ENCODE measurements around the gene ETV6.

The ETV6 gene

DNA sequence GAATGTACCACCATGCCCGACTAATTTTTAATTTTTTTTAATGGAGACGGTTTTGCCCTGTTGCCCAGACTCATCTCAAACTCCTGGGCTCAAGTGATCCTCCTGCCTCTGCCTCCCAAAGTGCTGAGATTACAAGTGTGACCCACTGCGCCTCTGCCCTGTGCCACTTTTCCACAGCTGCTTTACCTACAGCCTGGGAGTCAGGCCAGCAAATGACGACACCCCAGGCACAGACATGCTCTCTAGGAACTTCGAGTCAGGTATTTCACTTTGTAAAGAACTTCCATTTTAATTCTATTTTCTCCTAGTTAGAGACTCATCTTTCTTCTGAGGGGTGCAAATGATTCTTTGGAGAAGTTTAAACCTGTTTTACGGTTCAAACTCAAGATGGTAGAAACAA lies 89.0 kb downstream of the ETV6 start:
- no peak for DNase-seq (ENCODE audit: low read depth in 2 of 3, low spot score in 2 of 3)

DNA sequence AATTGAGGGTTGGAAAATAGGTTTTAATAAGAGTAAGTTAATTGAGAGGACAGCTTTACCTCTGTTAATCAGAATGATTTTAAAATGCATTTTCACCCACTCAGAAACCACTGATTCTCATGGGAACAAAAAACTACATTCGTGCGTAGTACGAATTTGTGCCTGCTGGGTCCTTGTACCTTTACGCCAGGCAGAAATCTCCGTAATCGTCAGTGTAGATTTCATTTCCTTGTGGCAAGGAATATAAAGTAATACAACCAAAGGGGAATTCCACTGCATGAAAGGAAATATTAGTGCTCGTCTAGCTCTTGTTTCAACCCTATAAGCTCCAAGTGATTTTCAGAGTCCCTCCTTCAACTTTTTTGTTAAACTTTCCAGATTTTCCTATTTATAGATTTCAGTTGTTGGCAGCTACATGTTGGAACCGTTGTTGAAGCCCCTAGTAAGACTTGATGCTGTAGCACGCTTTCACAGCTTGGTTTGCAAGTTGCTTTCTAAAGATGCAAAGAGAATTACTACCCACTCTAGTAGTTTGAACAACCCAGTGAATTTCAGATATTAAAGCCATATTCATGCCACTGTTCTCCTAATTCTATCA lies 90.6 kb downstream of the ETV6 start:
- no peak for DNase-seq (ENCODE audit: low read depth in 2 of 3, low spot score in 2 of 3)

DNA sequence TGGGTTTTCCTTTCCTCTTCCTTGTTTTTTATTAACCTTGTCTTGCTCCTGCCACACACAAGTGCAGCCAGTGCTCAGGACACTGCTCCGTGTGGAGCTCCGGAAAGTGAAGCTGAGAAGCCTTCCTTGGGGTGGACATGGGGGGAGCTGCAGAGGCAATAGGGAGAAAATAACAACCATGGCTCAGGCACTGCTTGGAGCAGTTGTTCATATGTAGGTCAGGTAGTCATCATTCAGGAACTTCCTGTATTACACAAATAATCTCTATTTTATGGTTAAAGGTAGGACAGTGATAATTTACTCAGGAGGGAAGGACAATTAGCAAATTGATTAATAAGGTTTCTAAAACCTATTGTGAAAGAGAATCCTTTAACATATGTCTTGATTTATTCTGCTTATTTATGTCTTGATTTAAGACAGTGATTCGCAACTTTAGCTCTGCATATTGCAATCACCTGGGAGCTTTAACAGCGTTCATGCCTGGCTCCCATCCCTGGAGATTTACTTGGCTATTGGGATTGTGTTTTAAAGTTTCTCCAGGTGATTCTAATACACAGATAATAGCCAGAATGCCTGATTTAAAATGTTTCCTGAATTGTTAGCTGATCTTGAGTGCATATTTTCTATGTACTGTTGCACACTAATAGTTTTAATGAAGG lies 92.1 kb downstream of the ETV6 start:
- DNase-seq (ENCODE audit: low read depth in 2 of 3, low spot score in 2 of 3), result no peak

DNA sequence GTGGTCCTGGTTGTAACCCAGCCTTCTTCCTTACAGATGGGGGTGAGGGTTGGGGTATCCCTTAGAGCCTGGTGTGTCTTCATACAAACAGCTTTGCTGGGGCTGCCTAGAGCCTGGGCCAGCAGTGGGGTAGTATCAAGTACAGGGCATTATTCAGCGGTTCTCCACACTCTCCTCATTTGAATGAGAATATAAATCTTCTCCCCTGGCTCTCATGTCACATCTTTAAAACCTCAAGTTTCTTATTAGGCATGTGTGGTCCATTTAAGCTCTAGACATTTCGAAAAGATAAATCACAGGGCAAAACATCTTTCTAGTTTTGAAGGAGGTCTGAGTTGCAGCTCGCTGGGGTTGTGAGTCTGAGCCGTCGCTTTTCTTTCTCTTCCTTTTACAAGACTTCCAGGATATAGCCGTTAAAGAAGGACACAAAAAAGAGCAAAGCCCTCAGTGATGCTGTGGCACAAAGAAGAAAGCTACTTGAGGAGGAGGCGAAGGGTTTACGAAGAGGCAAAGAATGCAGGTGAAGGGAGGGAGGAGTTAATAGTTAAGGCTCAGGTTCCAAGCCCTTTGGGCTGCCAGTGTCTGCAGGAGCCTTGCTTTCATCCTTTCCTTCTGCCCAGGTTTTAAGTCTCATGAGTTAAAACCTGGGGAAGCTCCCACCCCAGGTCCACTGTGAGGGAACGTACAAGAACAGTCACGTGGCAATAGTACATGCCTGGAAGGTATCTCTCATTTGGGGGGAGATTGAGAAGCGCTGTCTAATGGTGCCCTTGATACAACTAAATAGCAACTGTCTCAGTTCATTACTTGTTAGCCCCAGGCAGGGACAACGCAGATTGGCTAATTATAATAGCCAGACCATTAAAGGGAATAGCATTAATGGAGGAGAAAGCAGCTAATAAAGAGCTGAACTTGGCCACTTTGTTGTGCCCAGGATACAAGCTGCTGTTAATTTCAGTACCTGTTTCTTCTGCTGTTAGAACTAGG lies 94.2 kb downstream of the ETV6 start:
- DNase-seq (ENCODE audit: low read depth in 2 of 3, low spot score in 2 of 3), result no peak

DNA sequence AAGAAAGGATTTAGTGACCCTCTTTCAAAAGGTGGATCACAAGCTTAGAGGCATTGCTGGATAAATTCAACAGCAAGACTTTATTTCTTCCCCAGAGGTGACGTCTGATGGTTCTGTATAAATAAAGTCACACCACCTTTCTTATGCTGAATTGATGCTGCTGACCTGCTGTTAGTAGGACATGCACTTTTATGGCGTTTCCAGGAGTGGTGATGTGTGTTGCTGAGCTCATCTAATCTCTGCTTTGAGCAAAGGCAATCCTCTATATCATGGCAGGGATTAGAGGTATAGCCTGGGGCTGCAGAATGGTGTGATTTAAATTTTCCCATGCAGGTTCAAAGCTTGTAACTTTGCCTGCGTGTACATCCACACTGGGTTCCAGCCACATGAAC lies 94.9 kb downstream of the ETV6 start:
- DNase-seq (ENCODE audit: low read depth in 2 of 3, low spot score in 2 of 3), result no peak

DNA sequence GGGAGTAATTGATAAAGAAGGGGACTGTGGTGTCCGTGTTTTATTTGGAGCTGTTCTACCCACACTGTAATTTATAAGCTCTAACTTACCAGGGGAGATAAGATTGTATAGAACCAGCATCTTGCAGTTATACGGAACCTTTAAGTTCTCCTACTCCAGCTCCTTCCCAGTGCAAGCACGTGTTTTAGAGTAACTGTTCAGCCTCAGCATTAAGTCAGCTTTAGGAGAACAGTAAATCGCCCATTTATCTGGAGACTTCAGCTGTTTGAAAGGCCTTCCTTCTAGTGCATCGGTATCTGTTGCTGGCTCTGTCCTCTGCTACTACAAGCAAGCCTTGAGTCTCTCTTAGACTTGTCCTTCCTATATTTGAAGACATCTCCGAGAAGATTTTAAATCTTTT lies 95.6 kb downstream of the ETV6 start:
- DNase-seq (ENCODE audit: low read depth in 2 of 3, low spot score in 2 of 3), result no peak

DNA sequence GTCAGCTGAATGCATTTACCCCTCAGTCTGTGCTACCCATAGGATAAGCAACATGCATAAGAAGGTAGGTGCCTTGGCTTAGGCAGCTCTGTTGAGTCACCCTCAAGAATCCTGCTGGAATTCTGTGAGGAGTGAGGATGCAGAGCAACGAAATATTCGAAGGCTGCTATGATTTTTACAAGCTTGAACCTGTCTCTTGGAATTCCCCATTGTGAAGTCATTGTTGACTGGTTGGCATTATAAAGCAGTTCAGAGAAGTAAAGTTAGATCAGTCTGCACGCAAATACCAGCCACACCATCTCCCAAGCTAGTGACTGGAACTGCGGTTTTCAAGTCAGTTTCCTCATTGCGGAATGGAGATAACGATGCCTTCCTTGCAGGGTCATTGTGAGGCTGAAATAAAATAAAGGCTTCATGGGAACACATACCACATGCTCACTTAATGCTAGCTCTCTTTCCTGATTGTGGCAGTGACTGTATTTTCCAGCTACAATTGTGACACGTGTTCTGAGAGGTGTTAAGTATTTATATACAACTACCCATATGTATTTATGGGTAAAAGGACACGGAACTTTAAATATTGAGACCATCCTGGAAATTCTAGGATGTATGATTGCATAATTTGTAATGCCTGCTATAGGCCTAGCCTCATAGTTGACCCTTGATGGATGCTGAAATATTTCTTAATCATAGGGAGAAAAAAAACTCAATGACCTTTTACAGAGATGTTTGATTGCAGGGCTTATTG lies 96.7 kb downstream of the ETV6 start:
- DNase-seq (ENCODE audit: low read depth in 2 of 3, low spot score in 2 of 3), result no peak

DNA sequence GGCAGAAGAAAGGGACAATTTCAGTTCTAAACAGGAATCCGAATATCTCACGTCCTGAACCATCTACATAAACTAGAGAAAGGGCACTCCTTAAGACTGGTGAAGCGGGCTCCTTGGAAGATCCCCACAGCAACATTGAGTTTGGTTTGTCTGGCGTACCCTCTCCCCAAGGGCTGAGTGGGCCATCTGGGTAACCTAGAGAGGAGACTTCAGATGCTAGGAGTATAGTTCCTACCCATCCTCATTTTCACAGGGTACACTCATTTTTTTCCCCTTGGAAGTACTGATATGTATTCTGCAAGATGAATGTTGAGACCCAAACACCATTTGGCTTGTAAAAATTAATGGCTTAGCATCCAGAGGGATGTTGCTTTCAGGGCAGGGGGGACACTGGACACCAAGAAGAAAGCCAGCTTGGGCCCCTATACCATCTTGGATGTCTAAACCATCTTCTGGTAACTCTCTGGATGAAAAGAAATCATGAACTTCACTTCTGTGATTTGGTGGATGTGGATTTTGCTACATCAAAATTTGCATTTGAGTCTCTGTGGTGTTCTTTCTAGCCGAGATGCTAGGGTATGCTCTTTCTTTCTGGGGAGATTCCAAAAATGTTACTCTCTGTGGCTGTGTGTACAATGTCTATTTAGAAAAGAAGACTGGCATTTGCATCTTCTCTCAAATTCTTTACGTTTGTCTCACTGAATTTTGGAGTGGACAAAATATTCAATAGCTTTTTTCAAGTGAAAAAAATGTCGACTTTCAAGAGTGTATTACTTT lies 97.7 kb downstream of the ETV6 start:
- DNase-seq (ENCODE audit: low read depth in 2 of 3, low spot score in 2 of 3), result no peak

DNA sequence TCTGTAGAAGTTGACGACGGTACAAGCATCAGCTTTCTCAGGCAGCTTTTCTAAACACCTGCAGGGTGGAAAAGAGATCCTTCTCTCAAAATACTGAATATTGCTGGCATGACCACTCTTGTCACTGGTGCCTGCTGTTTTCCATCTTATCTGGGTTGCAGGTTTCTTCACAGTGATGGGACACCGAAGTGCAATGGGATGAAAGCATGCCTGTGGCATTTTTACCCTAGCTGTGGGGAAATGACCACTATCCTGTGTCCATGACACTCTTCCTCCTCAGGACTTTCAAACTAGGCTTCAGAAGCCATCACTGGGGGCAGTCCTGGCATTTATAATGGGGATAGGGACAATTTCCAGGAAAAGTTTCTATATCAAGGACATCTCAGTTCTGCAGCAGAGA lies 98.5 kb downstream of the ETV6 start:
- DNase-seq (ENCODE audit: low read depth in 2 of 3, low spot score in 2 of 3), result no peak

DNA sequence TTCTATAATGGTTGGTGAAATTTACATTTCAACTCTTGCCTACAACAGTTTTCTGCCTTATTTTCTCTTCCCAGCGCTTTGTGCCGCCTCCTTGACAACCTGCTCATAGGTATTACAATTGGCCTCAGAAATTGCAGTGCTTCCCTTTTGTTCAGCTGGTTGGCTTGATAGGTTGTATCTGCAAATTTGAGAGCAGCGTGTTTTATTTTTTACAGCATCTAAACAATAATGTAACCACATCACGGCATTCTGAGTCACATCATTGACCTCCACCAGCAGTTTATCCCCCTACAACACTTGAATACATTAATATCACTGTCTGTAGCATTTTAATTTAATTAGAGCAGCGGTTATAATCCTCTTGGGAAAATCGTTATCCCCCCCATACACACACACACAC lies 99.4 kb downstream of the ETV6 start:
- no peak for DNase-seq (ENCODE audit: low read depth in 2 of 3, low spot score in 2 of 3)

DNA sequence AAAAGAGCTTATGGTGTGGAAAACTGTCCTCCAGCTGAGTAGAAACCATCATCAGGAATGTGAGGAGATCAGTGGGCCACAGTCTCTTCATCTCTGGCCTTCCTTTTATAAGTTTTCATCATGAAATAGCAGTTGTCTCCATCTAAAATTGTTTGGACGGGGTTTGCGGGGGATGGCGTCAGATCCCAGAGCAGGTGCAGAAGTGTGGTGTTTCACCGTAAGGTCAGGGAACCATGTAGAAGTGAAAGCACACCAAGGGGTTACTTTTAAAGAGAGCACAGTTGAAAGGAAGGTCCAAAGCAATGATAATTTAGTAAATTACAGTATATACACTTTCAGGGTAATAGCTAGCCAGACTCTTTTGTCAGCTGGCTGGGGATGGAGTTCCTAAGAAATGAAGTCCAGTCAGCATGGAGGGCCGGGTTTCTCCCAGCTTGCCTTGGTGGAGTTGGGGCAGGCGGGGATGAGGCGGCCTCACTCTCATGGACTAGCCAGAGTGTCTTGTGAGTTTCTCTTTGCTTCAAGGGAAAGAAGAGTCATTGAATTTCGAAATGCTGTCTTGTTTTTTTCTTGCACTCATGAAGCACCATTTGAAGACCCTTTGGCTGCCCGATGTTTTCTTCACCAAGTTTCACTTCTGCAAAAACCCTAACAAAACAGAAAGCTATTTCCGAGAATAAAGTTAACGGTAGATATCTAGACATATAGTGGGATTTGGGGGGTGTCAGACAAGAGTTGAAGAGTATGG lies 100.6 kb downstream of the ETV6 start:
- DNase-seq (ENCODE audit: low read depth in 2 of 3, low spot score in 2 of 3), result no peak

DNA sequence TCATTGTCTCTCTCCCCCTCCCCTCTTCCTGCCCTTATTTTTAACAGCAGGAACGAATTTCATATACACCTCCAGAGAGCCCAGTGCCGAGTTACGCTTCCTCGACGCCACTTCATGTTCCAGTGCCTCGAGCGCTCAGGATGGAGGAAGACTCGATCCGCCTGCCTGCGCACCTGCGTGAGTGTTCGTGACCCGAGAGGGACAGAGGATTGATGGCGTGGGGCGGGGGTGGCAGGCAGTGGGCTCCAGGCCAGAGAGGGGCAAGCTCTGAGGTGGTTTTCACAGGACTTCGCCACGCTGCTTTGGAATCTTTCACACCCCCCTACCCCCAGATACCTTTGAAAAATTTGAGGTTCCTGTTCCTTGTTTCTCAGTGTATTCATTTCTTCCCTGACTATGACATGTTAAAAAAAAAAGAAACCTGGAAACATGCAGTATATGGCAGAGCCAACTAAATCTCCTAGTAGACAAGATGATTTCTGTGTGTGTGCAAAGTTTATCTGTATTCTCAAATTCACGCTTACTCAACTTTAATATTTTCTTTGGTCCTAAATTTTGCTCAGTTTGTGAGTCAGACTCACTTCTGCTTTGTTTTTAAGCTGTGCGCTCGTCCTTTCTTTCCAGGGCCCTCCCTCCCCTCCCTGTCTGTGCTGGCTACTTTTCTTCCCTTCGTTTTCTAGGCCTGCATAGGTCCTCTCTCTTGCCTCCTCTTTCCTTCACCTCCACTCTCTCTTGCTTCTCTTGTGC lies 103.1 kb downstream of the ETV6 start:
- no peak for DNase-seq (ENCODE audit: low read depth in 2 of 3, low spot score in 2 of 3)

DNA sequence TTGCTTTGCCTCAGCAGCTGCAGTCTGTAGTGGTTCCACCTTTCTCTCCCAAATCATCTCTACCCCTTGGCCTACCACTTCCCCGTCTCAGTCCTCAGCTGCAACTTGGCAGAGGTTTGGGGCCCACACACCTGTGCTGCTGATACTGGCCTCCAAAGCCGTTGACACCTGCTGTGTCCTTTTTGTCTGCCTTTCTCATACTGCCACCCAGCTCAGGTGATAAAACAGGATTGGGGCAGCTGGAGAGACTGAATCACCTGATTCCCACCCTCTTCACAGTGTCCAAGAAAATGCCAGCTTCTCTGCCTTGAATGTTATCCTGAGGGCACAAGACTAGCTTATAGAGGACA lies 103.7 kb downstream of the ETV6 start:
- no peak for DNase-seq (ENCODE audit: low read depth in 2 of 3, low spot score in 2 of 3)

DNA sequence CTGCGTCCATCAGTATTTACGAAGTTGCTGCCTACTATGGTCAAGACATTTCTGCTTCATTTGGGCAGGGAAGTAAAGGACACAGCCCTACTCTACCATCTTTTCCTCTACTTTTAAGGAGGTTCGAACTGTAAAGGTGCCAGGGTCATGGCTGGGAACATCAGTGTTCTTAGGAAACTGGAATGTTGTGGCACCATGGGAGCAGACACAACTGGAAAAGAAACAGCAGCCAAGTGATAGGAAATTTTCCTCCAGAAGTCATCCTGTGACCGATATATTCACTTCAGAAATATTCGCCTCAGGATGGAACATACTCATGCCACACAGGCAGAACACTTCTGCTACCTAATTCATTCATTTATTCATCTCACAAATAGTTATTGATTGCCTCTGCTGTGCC lies 104.4 kb downstream of the ETV6 start:
- DNase-seq (ENCODE audit: low read depth in 2 of 3, low spot score in 2 of 3), result no peak

DNA sequence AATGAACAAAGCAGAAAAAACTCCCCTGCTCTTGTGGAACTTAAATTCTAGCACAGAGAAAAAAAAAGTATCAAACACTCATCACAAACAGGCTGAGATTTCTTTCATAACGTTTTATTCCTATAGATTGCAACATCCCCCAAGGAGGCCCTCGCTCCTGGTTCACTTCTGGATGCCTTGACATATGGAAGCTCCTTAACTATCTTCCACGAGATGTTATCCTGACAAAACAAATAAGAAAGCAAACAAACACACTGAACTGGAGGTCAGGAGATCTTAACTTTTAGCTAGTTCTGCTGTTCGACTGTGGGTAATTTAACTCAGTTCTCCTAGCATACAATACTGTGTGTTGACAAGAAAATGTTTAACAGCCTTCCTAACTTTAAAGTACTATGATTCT lies 104.8 kb downstream of the ETV6 start:
- DNase-seq (ENCODE audit: low read depth in 2 of 3, low spot score in 2 of 3), result no peak

DNA sequence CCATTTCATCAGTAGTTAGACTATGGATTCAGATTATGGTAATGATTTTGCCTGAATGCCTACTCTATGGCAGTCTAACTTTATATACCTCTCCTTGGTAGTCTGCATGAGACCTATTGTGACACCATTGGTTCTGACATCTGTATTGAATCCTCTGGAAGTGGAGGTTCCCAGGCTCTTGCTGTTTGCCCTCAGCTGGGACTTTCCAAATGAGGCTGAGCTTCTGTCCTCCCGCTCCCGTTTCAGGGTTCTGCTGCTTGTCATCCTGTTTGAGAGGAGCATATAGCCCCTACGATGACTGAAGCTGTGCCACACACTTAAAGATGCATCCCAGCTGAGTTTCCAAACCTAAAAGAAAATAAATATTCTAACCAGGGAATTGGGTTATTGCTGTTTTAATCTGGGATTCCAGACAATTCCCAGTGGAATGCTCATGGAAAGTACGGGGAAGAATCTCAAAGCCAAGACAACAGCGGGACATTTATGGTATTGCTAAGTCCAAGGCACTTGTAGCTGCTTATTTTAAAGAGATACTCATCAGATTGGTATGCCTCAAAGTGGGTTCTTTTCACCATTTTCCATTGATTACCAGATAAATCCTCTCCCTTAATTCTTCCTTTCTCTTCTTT lies 105.9 kb downstream of the ETV6 start:
- no peak for DNase-seq (ENCODE audit: low read depth in 2 of 3, low spot score in 2 of 3)

DNA sequence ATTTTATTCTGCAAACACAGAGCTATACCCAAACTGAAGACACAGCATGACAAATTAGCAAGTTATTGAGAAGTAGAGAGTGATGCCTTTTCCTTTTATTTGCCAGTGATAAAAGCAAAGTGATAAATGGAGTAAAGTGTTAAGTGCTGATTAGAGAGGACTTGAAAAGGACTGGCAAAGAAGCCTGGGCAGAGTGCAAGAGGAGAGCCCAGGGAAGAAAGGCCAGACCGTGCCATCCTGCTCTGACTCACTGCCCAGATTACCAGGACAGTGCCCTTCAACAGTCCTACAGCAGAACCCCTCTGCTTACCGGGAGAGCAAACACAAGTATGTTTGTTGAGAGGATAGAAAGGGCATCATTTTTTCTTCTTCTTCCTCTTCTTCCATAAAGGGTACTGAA lies 106.5 kb downstream of the ETV6 start:
- DNase-seq (ENCODE audit: low read depth in 2 of 3, low spot score in 2 of 3), result no peak

DNA sequence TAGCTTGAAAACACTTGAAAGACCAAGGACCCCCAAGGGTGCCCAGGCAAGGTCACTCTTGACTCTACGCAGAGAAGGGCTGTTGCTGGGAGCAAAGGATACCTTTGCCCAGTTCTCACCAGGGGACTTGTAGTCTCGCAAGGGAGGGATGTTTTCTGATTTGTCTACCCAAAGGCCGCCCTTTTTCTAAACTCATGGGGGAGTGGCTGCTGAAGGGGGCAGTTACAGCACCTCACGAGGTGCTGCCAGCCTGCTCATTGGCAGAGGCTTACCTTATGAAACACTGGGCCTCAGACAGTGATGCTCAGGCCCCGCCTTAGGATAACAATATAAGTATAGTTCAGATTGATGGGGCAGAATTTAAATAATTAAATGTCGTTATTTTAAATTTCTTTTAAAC lies 107.0 kb downstream of the ETV6 start:
- DNase-seq (ENCODE audit: low read depth in 2 of 3, low spot score in 2 of 3), result no peak

DNA sequence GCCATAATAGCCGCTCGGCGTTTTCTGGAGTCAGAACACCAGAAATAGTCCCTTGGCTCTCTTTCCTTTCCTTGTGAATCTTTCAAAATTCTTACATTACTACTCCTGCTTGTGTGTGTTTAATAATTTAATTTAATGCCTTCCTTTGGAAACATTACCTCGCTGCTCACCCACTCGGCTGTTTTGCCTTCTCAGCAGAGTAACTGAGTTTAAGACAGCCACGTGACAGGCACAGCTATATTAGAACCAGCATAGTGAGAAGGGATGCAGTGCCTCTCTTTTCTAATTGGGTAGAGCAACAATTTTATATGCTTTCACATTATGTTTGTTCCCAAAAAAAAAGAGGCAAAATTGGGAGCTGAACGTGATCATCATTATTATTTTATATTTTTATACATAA lies 107.6 kb downstream of the ETV6 start:
- DNase-seq (ENCODE audit: low read depth in 2 of 3, low spot score in 2 of 3), result no peak
